Stimulated activated CD8-positive, alpha-beta memory T cell treated with anti-CD3 and anti-CD28 coated beads, Interleukin-15, amount 100 ng/mL, for 48 hours (primary cell): ENCODE results near the gene MC5R.

Source experiments
- DNase-seq, 2 donors: peaks; one replicate each; pipeline ENCODE4 v3.0.0-alpha.2; 2020; ENCODE audit warnings: low read depth in 2 of 2

Gene MC5R

DNA sequence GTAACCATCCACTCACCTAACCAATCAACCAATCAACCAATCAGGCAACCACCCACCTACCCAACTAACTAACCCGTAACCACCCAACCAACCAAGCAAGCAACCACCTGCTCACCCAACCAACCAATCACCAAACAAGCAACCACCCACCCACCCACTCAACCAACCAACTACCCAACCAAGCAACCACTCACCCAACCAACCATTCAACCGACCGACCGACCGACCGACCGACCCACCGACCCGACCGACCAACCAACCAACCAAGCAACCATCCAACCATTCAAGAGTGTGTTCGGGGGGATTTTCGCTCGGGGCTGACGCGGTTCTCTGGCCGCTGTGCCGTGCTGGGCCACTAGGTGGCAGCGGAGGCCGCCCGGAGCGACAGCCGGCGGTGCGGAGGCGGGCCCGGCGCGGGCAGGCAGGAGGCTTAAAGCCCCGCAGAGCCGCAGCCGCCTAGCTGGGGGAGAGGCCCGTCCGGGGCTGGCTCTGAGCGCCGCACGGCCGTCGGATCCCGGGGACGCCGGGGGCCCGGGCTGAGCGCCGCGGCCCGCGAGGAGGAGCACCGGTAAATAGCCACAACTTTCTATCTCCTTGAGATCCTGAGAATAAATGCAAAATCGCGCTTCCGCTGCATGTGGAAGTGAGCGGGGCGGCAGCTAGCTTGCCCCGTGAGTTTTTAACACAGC, at the start of gene MC5R:
Gene MC5R (plus strand): TSS at position 443 of the 689 bp plus-strand sequence. CDS start 1,617 bp downstream, outside the sequence.
- peak; percentile 54 to 64 for DNase-seq

DNA sequence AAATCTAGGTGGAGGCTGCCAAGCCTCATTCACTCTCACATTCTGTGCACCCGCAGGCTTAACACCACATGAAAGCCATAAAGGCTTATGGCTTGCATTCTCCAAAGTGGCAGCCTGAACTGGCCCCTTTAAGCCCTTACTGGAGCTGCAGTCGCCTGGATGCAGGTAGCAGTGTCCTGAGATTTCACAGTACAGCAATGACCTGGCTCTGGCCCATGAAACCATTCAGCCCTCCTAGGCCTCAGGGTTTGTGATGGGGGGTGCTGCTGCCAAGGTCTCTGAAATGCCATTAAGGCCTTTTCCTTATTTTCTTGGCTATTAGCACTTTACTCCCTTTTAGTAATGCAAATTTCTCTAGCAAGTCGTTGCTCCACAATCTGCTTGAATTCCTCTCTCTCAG, 48.9 kb upstream of the MC5R start:
- DNase-seq, result no peak

- DNase-seq, result no peak
Measured at GRCh38 chr18:13791181-13791580, 32.8 kb upstream of the MC5R start.

- DNase-seq, result no peak
Measured at GRCh38 chr18:13793819-13794218, 30.1 kb upstream of the MC5R start.

- DNase-seq, result no peak
Measured at GRCh38 chr18:13796515-13796914, 27.4 kb upstream of the MC5R start.

DNA sequence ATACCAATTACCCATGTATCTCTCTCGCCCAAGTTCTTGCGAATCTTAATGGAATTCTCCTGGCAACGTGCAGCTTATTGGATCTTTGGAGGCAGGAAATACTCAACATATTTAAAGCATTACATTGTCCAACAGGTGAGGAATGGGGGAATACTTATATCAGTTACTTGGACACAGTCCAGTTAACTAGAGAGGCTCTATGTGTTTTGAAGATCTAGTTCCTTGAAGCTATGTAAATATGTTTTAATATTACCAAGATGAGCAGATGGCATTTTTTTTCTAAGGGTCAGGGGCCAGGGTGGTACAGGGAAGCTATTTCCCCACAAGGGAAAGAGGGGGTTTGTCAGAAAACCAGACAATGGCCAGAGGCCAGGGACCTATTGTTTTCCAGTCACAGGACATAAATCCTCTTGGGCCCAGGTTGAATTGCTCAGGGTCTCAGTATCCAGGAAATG, 26.8 kb upstream of the MC5R start:
- no peak for DNase-seq

GRCh38 chr18:13799396-13799795, 24.6 kb upstream of the MC5R start:
- DNase-seq, result no peak

GRCh38 chr18:13800505-13801259, 23.3 kb upstream of the MC5R start:
- DNase-seq, result peak; percentile 41 to 46

- no peak for DNase-seq
Measured at GRCh38 chr18:13801260-13801601, 22.7 kb upstream of the MC5R start.

GRCh38 chr18:13804305-13804704, 19.6 kb upstream of the MC5R start:
- no peak for DNase-seq

DNA sequence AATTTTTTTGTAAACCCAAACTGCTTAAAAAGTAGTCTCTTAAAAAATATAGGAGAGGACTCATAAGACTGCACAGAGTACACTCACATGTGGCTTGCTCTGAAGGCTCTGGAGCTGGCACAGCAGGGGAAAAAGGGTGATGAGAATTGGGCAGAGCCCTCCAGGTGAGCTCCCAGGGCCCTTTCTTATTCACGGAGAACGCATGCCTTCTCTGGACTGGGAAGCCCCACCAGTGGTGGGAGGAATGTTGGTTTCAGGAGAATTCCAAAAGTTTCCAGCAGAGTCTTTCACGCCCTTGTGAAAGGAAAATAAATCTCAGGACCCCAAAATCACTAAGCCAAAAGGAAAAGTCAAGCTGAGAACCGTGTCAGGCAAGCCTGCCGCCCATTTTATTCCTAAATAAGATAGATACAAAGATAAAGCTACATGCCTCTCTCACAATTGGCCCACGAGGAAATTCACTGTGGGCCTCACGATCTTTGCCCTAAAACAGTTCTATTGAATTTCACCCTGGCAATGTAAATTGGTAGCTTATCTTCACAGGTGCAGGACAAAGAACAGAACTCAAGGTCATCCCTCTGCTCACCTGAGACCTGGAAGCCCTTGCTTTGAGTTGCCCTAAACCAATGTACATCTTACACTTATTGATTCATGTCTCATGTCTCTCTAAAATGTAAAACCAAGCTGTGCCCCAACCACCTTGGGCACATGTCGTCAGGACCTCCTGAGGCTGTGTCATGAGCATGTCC, 15.5 kb upstream of the MC5R start:
- no peak for DNase-seq

- DNase-seq, result no peak
Measured at GRCh38 chr18:13809043-13809430, 14.9 kb upstream of the MC5R start.

DNA sequence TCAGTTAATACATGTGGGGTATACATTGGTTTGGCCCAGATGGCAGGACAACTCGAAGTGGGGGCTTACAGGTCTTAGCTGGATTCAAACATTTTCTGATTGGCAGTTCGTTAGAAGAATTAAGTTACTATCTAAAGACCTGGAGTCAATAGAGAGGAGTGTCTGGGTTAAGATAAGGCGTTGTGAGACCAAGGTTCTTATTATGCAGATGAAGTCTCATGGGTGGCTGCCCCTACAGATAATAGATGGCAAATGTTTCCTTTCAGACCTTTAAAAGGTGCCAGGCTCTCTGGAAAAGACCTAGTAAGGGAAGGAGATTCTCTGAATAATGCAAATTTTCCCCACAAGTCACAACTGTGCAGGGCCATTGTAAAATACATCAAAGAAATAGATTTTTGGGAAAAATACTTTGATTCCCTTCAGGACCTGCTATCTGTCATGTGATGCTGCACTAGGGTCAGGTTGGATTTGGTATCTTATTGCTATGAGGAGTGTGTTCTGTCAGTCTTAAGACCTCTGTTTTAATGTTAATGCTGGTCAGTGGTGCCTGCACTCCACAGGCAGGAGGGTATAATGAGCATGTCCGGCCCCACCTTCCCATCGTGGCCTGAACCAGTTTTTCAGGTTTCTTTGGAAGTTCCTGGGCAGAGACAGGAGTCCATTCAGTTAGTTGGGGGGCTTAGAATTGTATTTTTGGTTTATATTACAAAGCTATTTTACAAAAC, 14.3 kb upstream of the MC5R start:
- no peak for DNase-seq

GRCh38 chr18:13810950-13811485, 12.9 kb upstream of the MC5R start:
- DNase-seq, result no peak

DNA sequence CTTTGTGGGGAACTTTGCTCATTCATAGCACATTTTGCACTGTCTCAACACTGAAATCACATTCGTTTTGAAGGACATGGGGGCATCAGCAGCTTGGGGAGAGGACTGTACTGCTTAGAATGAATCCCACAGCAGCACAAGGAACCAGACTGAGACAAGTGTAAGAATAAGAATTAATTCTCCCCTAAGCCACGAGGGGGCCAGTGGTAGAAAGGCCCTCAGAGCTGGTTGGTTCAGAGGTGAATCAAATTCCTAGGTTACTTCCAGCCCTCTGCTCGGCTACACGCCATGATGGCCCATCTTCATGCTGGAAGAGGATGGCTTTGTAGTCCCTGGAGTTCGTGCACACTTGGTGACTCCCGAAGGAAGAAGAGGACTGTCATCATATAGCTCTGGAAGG, 12.0 kb upstream of the MC5R start:
- no peak for DNase-seq

GRCh38 chr18:13813271-13813849, 10.6 kb upstream of the MC5R start:
- DNase-seq, result peak in 1 of 2 donors; percentile 16

DNA sequence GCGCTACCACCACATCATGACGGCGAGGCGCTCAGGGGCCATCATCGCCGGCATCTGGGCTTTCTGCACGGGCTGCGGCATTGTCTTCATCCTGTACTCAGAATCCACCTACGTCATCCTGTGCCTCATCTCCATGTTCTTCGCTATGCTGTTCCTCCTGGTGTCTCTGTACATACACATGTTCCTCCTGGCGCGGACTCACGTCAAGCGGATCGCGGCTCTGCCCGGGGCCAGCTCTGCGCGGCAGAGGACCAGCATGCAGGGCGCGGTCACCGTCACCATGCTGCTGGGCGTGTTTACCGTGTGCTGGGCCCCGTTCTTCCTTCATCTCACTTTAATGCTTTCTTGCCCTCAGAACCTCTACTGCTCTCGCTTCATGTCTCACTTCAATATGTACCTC, 2.3 kb downstream of the MC5R start:
- DNase-seq, result no peak

- DNase-seq, result no peak
Measured at GRCh38 chr18:13831864-13832508, 8.0 kb downstream of the MC5R start.

GRCh38 chr18:13834496-13835015, 10.6 kb downstream of the MC5R start:
- DNase-seq, result no peak

- no peak for DNase-seq
Measured at GRCh38 chr18:13835202-13835601, 11.3 kb downstream of the MC5R start.

DNA sequence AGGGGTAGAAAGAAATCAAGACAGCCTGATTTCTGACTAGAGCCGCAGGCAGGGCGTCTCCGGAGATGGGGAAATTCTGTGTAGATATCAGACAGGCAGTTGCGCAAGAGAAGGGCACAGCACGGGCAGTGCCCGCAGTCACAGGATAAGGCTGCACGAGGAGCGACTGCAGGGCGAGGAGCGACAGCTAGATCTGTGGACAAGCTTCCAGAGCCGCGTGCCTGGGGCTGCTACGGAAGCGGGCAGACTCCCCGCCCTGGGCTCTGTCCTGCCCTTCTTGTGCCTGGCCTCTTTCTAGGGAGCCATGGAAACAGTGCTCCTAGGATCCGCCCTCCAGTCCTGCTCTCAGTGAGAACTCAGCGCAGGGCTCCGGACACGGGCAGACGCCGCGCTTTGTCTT, 12.6 kb downstream of the MC5R start:
- no peak for DNase-seq
